SKM-1 treated with dmso at 0.1 percent for 144 hours (cell line): ENCODE data around the gene PROKR1.
"Not testable (repeated sequence)": the region's sequence is repeated elsewhere in the genome, so short reads cannot be mapped to it uniquely, and the experiment has no call there.

Experiments
- DNase-seq: peaks from one replicate; lab custom pipeline; 2025; ENCODE audit not compliant: unreplicated experiment; lab: John Stamatoyannopoulos, UW

The PROKR1 gene

DNA sequence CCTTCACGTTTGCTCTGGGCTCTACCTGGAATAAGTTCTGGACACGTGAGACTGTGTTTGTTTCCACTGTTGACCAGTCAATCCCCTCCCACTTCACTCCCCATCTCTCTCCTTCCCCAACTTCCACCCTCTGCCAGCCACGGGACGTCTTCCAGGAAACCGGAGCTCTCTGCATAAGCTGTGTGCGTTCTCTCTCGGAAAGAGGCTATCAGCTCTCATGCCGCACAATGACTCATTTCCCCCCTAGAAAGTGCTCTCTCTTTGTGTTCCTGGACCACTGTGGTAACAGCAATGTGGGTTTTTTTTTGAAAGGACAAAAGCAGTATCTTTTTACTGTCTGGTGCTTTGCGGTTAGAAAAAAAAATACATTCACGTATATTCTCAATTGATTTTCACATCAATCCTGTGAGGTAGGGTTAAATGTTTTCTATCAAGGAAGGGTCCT, 10.2 kb downstream of the PROKR1 start:
- no peak for DNase-seq

DNA sequence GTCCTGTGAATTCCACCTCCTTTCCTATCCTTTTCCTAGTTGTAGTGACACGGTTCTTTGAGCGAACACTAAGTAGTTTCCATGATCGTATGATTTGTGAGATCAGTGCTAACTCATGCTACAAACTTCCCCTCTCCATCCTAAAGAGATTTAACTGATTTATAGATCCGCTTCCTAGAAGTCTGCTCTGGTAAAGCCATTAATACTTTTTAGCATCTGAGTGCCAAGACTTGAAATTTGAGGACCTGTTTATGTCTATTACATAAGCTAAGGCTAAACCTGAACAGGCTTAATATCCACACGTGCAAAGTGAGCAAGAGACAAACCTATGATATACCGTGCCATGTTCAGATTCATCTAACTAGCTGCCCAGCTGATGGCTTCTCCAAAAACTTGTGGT, 14.9 kb downstream of the PROKR1 start:
- no peak for DNase-seq

DNA sequence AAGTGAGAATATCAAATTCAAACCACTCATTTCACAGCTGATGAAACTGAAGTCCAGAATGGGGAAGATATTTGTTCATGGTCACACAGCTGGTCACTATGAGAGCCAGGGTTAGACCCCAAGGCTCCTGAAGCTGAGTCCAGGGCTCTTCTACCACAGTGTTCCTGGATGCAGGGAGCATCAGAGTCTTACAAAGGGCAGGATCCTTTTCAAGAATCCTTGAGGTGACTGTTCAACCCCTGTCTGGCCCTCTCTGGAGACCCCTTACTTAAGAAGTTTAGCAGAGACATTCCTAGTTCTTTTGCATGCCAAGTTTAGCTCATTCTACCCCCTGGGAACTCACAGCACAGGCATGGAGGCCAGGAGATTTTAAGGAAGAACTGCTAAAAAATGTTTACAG, 15.7 kb downstream of the PROKR1 start:
- DNase-seq, result no peak

DNA sequence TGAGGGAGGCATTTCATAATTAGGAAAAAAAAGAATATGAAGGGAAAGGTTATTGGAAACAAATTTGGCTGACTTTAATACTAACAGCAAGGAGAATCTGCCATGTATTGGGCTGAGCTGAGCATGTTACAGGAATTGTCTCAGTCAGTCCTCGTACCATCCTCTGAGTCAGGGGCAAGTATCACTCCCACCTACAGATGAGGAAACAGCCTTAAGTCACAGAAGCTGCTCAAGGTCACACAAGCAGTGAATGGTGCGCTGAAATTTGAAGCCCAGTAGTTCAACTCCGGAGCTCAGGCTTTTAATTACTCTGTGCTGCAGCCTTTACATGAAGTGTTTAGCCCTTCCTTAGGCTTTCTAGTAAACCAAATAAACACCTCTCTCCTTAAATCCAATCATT, 17.3 kb downstream of the PROKR1 start:
- no peak for DNase-seq

DNA sequence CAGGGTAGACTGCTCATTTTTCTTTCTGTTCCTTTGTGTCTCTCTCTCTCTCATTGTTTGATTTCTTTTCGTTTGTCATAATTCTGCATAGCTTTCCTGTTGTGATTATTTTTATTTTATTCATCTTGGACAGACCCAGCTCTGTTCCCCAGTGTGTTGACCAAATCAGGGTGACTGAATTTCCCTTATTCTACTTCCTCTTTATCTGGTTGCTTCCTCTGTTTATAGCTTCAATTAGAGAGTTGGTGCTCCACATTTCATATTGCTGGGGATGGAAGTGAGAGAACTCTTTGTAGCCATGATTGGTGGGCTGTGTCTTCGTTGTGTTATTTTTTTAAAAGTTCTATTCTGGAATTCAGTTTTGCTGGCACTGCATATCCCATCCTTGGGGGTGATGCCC, 19.1 kb downstream of the PROKR1 start:
- peak; percentile 48 for DNase-seq

DNA sequence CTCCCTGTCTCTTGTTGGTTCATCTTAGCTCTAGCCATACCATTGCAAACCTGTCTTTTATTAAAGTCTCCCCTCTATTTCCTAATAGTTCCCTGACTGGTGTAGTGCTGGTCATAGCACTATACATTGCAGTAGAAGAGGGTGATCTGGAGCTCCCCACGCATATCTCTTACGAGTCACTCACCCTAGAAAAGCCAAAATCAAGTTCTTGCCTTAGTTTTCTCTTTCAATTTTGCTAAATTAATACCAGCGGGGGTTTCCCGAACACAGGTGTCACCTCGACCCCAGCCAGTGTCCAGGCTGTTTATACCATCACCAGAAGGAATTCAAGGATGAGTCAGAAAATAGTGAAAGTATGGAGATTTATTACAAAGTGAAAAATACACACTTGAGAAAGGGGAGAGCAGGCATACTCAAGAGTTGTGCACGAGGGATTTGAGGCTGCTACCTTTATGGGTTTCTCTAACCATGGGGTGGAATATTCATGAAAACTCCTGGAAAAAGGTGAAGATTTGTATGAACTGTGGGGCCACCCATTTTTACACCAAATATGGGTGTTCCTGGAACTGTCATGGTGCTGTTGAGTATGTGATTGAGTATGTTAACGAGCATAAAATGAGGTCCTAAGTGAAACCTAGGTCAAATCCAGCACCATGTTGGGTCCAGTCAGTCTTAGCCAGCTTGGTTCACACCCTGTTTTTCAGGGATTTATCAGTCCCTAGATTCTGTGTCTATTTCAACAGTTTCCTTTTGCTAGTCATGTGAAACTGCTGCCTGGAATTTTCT, 20.2 kb downstream of the PROKR1 start:
- DNase-seq, result no peak

DNA sequence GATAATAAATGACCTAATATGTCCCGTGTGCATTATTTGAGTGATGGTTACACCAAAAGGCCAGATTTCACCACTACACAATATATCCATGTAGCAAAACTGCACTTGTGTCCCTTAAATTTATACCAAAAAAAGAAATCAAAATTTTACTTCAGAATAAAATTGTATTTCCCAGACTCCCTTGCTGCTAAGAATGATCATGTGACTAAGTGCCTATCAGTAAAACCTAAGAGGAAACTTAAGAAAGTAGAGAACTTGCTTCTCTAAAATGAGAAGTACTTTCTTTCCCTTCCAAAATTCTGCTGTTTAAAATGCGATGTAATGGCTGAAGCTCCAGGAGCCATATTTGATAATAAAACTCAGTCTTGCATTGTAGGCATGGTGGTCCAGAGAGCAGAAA, 24.0 kb downstream of the PROKR1 start:
- DNase-seq, result no peak

DNA sequence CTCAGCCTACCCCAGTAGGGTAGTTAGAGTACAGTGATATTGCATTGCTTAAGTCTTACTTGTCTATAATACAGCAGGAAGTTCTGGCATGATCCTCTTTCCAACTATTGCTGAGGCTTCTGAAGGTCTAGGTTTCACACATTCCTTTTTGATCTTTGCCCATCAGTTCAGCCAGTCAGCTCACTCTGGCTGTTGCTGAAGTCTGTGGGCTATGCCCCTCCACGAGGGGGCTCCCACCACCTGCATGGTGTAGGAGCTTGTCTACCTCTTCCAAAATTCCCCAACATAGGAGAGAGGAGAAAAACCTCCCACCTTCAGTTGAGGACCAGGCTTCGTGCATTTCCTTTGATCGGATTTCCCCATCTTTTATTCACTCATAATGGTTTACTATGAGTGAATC, 26.3 kb downstream of the PROKR1 start:
- DNase-seq, result no peak

DNA sequence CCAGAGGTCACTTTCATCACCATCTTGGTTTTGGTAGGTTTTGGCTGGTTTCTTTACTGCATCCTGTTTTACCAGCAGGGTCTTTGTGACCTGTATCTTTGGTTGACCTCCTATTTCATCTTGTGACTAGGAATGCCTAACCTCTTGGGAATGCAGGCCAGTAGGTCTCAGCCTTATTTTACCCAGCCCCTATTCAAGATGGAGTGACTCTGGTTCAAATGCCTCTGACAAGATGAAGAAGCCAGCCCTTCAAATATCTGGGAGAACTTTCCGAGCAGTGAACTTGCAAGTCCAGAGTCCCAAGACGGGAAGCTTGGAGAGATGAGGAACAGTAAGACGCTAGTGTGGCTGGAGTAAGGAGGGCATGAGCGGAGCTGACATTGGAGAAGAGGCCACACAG, 28.6 kb downstream of the PROKR1 start:
- no peak for DNase-seq

DNA sequence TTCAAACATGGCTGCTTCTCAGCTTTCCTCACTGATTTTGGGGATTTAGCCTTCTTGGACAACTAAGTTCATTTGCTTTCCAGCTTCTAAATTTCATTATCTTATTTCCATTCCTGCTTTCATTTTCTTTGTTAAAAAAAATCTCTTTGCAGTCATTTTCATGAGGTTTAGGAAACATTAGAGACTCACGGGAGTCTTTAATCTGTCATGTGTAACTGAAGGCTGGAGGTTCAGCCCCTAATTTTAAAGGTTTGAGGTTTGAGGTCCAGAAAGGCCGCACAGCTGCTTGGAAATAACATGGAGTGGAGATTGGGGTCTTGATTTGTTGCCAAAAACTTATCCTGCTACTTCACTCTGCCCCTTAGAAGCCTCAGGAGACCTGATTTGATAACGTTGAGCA, 30.3 kb downstream of the PROKR1 start:
- no peak for DNase-seq

DNA sequence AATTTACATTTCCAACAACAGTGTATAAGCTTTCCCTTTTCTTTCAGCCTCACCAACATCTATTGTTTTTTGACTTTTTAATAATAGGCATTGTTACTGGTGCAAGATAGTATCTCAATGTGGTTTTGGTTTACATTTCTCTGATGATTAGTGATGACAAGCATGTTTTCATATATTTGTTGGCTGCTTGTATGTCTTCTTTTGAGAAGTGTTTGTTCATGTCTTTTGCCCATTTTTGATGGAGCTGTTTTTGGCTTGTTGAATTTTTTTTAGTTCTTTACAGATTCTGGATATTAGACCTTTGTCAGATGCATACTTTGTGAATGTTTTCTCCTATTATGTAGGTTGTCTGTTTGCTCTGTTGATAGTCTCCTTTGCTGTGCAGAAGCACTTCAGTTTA, 32.1 kb downstream of the PROKR1 start:
- DNase-seq, result no peak

DNA sequence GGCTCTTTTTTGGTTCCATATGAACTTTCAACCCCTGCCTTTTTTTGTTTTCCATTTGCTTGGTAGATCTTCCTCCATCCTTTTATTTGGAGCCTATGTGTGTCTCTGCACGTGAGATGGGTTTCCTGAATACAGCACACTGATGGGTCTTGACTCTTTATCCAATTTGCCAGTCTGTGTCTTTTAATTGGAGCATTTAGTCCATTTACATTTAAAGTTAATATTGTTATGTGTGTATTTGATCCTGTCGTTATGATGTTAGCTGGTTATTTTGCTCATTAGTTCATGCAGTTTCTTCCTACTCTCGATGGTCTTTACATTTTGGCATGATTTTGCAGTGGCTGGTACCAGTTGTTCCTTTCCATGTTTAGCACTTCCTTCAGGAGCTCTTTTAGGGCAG, 34.5 kb downstream of the PROKR1 start:
- DNase-seq, result not testable (repeated sequence)

DNA sequence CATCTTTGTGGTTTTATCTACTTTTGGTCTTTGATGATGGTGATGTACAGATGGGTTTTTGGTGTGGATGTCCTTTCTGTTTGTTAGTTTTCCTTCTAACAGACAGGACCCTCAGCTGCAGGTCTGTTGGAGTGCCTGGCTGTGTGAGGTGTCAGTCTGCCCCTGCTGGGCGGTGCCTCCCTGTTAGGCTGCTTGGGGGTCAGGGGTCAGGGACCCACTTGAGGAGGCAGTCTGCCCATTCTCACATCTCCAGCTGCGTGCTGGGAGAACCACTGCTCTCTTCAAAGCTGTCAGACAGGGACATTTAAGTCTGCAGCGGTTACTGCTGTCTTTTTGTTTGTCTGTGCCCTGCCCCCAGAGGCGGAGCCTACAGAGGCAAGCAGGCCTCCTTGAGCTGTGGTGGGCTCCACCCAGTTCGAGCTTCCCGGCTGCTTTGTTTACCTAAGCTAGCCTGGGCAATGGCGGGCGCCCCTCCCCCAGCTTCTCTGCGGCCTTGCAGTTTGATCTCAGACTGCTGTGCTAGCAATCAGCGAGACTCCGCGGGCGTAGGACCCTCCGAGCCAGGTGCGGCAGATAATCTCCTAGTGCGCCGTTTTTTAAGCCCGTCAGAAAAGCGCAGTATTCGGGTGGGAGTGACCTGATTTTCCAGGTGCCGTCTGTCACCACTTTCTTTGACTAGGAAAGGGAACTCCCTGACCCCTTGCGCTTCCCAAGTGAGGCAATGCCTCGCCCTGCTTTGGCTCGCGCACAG, 36.0 kb downstream of the PROKR1 start:
- DNase-seq, result not testable (repeated sequence)

DNA sequence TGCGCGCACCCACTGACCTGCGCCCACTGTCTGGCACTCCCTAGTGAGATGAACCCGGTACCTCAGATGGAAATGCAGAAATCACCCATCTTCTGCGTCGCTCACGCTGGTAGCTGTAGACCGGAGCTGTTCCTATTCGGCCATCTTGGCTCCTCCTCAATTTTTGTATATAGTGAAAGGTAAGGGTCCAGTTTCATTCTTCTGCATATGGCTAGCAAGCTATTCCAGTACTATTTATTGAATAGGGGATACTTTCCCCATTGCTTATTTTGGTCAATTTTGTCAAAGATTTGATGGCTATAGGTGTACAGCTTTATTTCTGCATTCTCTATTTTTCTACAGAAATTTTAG, 36.5 kb downstream of the PROKR1 start:
- DNase-seq, result not testable (repeated sequence)

DNA sequence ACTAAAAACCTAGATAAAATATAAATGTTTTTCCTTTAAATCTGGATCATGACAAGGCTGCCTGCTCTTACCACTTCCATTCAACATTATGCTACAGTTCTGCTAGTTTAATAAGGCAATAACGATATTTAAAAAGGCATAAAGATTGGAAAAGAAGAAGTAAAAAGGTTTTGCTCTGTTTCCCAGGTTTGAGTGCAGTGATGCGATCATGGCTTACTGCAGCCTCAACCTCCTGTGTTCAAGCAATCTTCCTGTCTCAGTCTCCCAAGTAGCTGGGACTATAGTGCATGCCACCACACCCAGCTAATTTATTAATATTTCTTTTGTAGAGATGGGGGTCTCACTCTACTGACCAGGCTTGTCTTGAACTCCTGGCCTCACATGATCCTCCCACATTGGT, 40.8 kb downstream of the PROKR1 start:
- no peak for DNase-seq

DNA sequence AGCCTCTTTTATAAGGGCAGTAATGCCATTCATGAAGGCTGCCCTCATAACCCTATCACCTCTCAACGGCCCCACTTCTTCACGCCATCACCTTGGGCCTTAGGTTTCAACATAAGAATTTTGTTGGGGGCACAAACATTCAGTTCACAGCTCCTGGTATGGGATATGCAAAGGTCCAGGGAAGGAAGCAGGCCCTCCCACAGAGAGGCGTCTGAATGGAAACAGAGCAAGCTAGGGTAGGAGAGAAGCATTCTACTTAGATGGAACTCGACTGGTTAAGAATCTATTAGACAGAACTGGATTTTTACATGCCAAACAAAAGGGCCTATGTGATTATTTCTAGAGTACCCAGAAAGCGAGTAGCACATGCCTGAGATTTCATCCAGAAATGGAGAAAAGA, 42.8 kb downstream of the PROKR1 start:
- DNase-seq, result no peak

DNA sequence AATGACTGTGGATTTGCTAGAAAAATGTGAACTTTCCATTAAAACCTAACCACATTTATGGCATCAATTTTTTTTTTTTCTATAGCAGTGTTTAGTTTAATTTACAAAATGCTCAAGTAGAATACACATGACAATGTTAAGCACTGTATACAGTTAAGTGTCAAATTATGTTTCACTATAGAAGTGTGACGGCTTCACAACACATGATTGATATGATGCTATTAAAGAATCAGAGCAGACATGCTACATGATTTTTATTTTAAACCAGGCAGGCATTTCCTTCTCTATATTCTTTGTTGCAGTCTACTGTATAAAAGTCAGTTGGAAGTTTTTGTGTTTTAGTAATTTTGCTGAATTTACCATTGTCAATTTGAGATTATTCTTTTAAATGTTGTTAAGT, 43.6 kb downstream of the PROKR1 start:
- DNase-seq, result no peak

DNA sequence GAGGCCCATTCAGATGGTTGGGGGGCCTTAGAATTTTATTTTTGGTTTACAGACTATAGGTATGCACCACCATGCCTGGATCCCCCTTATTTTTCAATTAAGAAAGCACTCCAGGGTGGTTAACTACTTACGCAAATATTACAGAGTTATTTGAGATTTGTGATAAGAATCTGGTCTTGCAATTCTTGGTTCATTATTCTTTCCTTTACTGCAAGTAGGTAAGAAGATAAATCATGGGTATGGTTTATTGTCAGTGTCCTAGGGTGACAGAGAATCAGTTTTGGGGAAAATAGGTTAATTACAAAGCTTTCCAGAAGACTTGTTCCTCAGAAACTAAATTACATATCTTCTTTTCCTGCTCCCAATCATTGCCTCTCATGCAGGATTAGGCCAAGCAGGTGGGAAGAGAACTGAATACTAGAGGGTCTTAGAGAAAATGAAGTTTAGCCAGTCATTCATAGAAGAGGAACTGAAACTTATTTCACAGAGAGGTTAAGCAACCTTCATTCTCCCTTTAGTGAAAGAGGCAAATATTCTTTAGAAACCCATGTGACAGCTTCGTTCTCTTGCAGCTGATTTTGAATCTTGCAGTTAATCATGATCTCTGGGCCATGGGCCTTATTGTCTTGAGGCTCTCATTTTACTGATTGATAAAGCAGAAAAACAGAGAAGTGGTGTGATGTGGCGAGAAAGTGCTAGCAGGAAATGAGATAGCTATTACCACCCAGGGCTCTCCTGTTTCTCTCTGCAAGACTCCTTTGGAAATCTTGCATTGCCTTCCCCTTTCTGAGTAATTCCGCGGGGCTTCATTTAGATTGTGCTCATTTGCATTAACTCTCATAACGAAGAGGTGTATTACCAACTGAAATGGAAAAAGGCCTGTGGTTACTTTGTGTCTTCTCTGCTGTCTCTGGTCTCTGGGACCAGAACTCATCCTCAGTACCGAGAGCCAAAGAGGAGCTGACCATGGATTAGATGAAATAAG, 46.5 kb downstream of the PROKR1 start:
- DNase-seq, result peak; percentile 80

DNA sequence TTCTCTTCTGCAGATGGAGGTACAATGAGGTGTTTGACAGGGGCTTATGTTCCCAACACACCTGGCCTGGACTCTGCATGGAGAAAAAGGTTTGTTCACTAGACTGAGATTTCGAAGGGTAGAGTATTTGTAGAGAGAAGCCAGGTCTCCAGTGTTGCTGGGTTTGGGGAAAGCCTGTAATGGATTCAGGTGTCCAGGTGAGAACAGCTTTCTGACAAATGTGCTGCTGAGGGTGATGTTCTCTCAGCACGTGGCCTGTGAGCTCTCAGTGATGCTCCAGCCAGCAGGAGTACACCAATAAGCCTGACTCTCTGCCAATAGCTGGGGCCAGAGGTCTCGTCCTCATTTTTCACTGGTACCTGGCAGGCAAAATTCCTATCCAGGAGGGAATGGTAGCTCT, 47.5 kb downstream of the PROKR1 start:
- DNase-seq, result no peak

DNA sequence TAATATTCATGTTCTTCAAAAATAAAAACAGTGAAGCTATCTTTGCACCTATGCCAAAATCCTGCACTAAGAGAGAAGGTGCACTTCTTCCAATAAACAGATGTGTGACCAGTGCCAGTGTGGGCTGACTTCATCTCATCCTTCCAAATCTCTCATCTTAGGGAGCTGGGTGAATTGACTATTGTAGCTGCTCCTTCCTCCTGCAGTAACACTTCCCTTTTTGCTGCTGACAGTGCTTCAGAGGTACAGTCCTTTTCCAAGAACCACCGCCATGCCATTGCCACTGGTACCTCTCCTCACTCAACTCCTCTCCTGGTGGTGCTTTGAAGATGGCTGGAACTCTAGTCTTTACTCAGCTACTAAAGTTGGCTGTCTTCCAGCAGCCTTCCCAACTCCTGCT, 49.1 kb downstream of the PROKR1 start:
- DNase-seq, result peak; percentile 59

DNA sequence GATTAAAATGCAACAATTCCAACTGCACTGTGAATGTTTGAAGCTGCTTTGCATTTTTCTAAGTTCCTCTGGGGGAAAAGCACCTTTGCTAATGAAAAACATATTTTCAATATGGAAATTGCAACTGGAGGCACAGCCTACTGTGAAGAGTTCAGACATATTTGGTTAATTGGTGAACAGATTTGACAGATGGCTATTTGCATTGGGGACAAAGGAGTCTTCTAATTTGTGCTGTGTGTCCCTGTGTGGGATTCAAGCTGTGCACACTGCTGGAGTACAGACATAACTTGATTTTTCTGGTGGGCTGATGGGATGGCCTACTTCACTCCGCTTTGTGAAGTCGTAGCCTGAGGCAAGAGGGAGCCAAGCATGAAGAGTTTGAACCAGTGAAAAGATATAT, 50.6 kb downstream of the PROKR1 start:
- DNase-seq, result no peak
